ENCODE measurements around the gene WDFY4.

- no peak for TF ChIP-seq POLR2A (IDR thresholded peaks at IDR 0.05)
- TF ChIP-seq CTCF (IDR thresholded peaks at IDR 0.05), result no peak
- no peak for TF ChIP-seq POLR2AphosphoS5 (IDR thresholded peaks at IDR 0.05; ENCODE audit: insufficient read depth in 1 of 2, low read depth in 1 of 2)
Measured at GRCh38 chr10:48913674-48914073, 229.0 kb downstream of the WDFY4 start.
